Gastrocnemius medialis (tissue), 4 donors: ENCODE results near the gene GMCL2.

Experiments used
- POLR2A ChIP-seq, 2 donors: fragments of 450-650 bp; IDR thresholded peaks; one replicate each; pipeline ENCODE4 v1.6.1; 2017; ENCODE audit warnings: antibody characterized with exemption in 2 of 2, mild to moderate bottlenecking in 2 of 2, moderate library complexity in 2 of 2
- TF ChIP-seq, protein P1 (sequence below), 5 experiments: fragments of 450-650 bp in 3 of 5; fragments of 200-600 bp in 2 of 5; sonication (generic) in 2 of 5; IDR thresholded peaks in 4 of 5; conservative IDR thresholded peaks in 1 of 5; 1 replicate in 4 of 5; 2 replicates in 1 of 5; pipeline ENCODE4 v1.5.1; 2016 to 2019; ENCODE audit warnings: antibody characterized with exemption in 5 of 5, mild to moderate bottlenecking in 3 of 5, moderate library complexity in 3 of 5

DNA sequence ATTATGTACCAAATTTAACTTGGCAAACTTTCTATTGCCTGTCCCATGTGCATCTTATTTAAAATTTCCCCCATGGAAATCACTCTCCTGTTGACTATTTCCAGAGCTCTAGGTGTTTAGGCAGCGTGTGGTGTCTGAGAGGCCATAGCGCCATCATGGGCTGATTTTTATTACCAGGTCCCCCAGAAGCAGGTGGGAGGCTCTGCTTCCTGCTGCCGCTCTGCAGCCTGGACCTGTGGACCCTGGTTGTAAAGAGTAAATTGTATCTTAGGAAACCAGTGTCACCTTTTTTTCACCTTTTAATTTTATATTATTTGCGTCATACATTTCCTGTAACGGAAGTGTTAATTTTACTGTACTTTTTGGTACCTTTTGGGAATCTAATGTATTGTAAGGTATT, 23.5 kb upstream of the GMCL2 start:
- TF ChIP-seq, protein P1, sequence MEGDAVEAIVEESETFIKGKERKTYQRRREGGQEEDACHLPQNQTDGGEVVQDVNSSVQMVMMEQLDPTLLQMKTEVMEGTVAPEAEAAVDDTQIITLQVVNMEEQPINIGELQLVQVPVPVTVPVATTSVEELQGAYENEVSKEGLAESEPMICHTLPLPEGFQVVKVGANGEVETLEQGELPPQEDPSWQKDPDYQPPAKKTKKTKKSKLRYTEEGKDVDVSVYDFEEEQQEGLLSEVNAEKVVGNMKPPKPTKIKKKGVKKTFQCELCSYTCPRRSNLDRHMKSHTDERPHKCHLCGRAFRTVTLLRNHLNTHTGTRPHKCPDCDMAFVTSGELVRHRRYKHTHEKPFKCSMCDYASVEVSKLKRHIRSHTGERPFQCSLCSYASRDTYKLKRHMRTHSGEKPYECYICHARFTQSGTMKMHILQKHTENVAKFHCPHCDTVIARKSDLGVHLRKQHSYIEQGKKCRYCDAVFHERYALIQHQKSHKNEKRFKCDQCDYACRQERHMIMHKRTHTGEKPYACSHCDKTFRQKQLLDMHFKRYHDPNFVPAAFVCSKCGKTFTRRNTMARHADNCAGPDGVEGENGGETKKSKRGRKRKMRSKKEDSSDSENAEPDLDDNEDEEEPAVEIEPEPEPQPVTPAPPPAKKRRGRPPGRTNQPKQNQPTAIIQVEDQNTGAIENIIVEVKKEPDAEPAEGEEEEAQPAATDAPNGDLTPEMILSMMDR (IDR thresholded peaks at IDR 0.05 in 4 of 5, conservative IDR thresholded peaks at IDR 0.05 in 1 of 5): no peak
- no peak for TF ChIP-seq POLR2A (IDR thresholded peaks at IDR 0.05)
